Activated gamma-delta T cell (primary cell): Measurements from ENCODE around the gene KLHL36.

Source experiments
- DNase-seq: peaks from one replicate; lab custom pipeline; 2025; lab: John Stamatoyannopoulos, UW
- total RNA-seq, 2 donors: gene quantifications; one replicate each; lab custom pipeline; 2026; lab: John Stamatoyannopoulos, UW

Gene KLHL36
- total RNA-seq, result 145 to 203 reads per million in 2 donors

- peak; percentile 67 for DNase-seq
Measured at GRCh38 chr16:84647828-84648594, at the start of gene KLHL36. Gene KLHL36 (plus strand): TSS chr16:84648511. CDS start chr16:84650868, 2,357 bp downstream.

- DNase-seq, result no peak
Measured at GRCh38 chr16:84599521-84600202, 48.6 kb upstream of the KLHL36 start.

DNA sequence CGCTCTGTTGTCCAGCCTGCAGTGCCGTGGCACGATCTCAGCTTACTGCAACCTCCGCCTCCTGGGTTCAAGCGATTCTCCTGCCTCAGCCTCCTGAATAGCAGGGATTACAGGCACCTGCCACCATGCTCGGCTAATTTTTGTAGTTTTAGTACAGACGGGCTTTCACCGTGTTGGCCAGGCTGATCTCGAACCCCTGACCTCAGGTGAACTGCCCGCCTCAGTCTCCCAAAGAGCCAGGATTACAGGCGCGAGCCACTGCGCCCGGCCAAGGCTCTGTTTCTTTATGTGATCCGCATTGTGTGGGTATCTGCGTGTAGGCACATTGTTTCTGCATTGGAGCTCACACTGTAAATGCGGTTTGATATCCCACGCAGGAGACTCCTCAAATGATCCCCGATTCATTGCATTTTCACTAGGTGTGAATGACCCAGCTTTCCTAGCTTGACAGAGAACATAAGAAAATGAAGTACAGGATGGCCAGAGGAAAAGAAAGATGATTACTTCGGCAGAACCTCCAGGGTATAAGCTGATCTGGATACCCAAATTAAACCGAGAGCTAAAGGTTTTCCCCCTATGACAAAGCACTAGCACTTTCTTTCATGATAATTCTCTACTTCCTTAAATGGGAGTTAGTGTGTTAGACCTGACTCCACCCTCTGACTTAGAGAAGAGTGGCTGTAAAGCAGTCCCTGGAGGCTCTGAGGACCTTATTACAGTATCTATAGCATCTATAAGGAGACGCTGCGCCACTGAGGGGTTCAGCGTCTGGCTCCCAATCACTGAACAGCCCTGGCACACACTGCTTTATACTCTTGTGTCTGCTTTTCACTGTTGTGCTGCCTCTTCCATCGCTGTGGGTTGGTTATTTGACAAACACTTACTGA is 47.7 kb upstream of the KLHL36 start:
- DNase-seq, result no peak

DNA sequence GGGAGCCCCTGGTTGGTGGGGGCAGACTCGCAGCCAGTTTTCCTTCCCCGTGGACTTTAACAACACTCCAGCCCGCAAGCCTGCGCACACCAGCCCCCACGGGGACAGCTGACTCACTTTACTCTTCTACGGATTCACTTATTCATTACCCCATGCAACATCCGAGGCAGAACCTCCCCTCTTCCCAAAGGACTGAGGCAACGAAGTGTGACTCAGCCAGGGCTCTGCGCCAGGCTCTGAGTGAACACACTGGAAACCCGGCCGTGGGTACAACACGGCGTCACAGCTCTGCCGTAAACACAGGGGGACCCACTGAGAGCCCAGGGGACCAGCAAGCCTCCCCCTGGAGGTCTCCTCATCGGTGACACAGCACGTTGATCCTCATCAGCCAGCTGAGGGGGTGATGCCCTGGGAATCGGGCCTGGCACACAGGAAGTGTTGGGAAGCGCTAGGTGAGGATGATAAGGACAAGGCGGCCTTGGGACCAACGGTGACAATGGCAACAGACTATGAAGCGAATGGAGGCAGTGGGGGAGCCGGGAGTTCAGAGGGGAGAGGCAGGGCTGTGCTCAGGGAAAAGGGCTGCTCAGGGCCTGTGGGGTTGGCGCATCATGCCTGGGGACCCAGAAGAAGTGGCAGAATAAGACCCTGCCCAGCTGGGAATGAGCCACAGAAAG is 45.0 kb upstream of the KLHL36 start:
- no peak for DNase-seq

- DNase-seq, result no peak
Measured at GRCh38 chr16:84603940-84604339, 44.4 kb upstream of the KLHL36 start.

GRCh38 chr16:84604477-84605013 is 43.8 kb upstream of the KLHL36 start:
- DNase-seq, result no peak

DNA sequence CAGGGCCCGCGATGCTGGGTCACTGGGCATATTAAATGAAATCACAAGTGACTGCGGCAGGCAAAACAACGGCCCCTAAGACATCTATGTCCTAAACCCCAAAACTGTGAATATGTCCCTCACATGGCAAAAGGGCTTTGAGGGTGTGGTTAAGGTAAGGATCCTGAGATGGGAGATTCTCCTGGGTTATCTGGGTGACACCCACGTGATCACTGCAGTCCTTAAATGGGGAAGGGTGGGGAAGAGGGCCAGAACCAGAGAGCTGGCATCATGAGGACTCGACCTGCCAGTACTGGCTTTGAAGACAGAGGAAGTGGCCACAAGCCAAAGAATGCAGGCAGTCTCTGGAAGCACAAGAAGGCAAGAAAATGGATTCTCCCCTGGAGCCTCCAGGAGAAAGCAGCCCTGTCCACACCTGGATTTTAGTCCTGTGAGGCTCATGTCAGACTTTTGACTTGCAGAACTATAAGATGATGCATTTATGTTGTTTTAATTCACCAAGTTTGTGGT is 42.9 kb upstream of the KLHL36 start:
- no peak for DNase-seq

GRCh38 chr16:84606081-84606875 is 42.0 kb upstream of the KLHL36 start:
- DNase-seq, result no peak

DNA sequence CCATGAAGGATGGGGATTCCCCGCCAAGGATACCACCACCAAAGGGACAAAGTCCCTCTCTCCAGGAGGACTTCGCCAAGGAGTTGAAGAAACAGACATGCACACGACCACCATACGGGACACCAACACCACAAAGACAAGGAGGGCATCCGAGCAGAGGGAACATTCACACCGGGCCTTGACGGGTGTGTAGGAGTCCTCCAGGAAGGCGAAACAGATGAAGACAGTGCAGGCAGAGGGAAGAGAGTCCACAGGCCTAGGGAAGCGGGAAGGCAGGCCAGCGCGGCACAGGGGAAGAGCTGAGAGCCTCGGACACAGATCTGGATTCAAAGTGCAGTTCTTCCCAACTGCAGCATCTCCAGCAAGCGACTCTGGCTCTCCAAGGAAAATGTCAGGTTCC is 41.2 kb upstream of the KLHL36 start:
- DNase-seq, result no peak

DNA sequence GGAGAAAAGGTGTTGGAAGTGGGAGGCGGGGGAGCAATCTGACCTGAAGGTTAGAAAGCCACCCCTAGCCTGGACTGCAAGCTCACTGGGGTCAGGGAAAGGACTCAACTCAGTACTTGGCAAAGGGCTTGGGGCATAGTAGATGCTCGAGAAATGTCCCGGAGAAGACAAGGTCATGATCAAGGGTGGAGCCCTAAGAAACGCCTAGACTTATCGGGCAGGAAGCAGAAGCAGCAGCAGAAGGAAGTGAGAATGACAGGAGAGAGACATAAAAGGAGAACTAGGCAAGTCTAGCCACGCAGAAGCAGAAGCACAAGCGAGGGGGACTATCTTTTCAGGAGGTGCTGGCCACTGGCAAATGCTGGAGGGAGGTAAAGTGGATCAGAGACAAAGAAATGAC is 40.6 kb upstream of the KLHL36 start:
- DNase-seq, result no peak

DNA sequence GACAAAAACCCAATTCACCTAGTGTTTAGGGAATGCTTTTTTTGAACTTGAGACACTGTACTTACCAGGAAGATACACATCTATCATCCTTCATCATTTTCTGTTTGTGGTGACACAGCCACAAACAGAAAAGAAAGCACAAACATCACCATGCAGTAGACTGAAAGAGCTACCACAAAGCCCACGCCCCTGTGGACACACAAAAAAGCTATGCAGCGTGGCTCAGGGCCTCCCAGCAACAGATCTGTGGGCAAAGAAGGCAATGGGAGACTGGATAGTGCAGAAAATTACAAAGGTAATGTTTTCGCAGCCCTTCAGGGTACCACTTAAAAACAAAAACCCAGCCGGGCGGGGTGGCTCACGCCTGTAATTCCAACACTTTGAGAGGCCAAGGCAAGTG is 40.0 kb upstream of the KLHL36 start:
- DNase-seq, result no peak

DNA sequence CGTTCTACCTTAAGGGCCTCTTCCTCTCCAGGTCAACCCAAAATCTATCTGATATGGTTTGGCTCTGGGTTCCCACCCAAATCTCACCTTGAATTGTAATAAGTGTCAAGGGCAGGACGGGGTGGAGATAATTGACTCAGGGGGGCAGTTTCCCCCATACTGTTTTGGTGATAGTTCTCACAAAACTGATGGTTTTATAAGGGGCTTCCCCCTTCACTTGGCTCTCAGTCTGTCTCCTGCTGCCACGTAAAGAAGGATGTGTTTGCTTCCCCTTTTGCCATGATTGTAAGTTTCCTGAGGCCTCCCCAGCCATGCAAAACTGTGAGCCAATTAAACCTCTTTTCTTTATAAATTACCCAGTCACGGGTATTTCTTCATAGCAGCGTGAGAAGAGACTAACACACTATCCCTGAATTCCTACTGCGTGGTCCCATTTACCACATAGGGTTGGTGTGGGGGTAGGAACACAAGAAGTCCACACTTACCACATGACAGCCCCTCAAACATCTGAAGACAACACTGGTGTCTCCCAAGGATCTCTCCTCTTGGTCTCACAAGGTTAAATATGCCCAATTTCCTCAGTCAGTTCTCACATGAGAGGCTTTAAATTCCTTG is 38.6 kb upstream of the KLHL36 start:
- no peak for DNase-seq

DNA sequence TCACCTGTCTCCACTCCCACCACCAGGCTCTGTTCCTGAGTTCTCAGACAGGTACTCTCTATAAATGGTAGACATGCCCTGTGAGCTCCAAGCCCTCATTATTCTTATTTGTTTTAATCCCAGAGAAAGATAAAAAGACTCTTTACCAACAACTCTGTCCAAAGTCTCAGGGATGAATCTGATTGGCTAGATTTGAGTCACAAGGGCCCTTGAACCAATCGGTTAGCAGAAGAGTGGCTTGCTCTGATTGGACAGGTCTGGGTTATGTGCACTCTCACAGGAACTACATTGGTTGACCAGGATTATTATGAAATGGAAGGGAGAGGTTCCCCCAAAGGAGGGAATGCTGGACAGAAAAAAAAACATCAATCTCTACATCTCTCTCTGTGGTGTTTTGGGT is 37.9 kb upstream of the KLHL36 start:
- DNase-seq, result no peak

DNA sequence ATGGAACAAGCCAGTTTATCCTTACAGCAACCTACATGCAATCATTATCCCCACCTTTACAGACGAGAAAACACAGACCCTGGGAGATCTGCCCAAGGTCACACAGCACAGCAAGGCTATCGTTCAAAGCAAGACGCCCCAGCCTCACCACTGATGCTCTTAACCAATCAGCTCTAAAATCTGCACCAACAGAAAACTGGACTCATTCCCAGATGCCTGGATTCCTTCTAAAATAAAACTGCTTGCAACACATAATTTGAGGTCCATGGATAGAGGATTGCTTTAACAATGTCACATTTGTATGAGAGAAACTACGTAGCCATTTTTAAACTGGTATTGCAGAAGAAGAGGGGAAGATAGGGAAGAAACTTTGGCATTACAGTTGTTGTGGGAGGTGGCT is 37.3 kb upstream of the KLHL36 start:
- no peak for DNase-seq

DNA sequence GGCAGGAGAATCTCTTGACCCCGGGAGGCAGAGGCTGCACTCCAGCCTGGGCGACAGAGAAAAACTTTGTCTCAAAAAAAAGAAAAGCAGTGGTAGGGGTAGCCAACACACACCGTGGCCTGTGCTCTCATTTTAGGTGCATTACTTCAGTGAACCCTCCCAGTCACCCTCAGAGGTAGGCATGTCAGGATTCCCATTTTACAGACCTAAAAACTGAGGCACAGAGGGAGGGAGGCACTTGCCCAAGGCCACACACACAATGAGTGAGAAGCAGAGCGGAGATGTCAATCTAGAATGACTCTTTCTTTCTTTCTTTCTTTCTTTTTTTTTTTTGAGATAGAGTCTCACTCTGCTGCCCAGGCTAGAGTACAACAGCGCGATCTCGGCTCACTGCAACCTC is 35.6 kb upstream of the KLHL36 start:
- DNase-seq, result no peak

DNA sequence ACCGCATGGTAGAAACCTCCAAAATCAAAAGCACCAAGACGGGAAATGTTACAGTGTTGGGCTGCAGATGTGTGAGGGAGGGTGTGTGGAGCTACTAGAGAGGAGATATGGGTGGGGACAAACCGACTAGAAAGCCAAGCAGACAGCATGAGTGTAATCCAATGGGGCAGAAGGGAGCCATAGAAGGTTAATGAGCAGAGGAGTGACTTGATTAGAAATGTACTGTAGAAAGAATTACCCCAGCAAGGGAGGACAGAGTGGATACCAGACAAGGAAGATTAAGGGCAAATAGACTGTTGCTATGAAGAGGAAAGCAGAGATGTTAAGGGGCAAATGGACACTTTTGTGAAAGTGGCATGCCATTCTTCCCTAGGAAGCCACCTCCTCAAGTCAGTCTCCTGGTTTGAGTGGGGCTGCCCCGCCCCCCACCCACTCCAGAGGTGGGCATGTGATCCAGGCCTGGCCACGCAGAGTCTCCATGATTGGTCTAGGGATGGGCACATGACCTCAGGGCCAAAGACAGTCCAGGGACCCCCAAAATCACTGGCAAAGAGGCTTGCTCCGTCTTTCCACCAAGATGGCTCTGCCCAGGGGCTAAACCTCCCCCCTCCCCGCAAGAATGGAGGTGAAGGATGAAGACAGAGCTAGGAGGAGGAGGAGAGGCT is 34.8 kb upstream of the KLHL36 start:
- DNase-seq, result no peak

DNA sequence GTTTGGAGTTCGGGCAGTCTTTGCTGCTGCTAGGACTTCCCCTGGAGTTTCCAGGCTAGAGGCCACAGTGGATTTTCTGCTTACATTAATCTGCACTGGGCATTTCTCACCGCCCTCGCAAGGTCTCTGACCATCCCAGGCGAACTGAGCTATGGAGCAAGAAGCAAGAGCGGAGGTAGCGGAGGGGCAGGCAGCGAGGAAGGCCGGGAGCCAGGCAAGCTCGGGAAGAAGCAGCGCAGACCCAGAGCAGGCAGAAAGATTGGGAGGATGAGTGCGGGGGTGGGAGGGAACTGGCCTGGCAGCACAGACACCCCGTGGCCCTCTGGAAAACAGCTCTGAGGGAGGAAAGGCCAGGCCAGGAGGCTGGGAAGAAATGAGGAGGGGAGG is 34.2 kb upstream of the KLHL36 start:
- no peak for DNase-seq

DNA sequence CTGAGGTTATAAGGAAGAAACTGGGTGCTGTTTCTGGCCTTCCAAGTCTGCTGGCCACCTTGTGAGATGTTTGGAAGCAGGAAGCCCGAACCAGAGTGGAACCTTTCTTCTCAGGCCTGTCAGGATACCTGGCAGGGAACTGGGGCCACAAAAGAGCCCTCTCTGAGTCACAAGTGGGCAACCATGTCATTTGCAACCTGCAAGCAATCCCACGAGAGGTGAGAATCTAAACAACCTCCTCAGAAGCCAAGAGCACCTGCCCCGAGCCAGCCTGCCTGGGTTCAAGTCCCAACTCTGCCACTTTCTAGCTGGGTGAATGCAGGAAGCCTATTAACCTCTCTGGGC is 33.7 kb upstream of the KLHL36 start:
- DNase-seq, result no peak

GRCh38 chr16:84614968-84615813 is 33.1 kb upstream of the KLHL36 start:
- DNase-seq, result no peak
